HG03571 (cell line): ENCODE results near the gene HOTAIR.

ENCODE experiments used
- ATAC-seq: cut with Tn5 transposase; IDR thresholded peaks from one replicate; pipeline ENCODE4 v1.9.1; 2021; ENCODE audit not compliant: unreplicated experiment

Gene HOTAIR

GRCh38 chr12:53949631-53950436 lies 24.9 kb downstream of the HOTAIR start:
- ATAC-seq = no peak

DNA sequence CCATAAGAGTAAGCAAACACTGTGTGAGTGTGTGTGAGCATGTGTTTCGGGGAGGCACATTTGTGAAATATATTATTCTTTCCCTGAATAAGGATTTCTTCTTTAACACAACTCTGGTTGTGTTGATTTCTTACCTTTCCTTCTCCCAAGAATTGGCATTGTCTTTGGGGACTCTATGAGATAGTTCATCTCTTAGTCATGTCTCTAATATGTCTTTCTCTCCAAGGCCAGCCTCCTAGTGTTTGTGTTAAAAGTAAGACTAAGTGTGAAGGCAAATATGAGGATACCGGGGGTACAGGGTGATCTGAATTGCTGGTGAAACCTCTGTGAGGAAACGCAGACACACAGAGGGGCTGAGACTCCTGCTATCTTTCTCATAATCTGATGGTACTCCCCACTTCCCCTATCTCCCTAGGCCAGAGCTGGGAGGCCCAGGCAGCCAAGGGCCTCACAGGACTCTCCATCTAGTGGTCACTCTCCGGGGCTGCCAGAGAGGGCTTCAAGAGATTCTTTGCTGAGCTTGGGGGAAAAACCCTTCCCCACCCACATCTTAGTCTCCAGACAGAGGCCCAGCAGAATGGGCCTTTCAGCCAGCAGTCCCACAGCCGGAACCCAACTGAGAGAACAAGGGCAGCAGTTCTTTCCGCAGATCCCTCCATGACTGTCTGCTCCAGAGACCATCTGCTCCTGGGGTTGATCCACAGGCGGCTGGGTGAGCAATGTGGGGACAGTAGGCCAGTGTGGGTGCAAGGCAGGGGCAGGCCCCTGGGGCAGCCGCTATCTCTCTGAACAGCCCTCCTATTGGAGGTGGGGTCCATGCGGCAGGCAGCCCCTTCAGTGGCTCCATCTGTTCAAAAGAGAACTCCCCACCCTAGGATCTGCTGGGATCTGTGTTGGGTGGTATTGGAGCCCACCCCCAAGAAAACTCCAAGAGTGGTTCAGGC lies 25.8 kb downstream of the HOTAIR start:
- no peak for ATAC-seq

- no peak for ATAC-seq
Measured at GRCh38 chr12:53947743-53948142, 27.0 kb downstream of the HOTAIR start.

DNA sequence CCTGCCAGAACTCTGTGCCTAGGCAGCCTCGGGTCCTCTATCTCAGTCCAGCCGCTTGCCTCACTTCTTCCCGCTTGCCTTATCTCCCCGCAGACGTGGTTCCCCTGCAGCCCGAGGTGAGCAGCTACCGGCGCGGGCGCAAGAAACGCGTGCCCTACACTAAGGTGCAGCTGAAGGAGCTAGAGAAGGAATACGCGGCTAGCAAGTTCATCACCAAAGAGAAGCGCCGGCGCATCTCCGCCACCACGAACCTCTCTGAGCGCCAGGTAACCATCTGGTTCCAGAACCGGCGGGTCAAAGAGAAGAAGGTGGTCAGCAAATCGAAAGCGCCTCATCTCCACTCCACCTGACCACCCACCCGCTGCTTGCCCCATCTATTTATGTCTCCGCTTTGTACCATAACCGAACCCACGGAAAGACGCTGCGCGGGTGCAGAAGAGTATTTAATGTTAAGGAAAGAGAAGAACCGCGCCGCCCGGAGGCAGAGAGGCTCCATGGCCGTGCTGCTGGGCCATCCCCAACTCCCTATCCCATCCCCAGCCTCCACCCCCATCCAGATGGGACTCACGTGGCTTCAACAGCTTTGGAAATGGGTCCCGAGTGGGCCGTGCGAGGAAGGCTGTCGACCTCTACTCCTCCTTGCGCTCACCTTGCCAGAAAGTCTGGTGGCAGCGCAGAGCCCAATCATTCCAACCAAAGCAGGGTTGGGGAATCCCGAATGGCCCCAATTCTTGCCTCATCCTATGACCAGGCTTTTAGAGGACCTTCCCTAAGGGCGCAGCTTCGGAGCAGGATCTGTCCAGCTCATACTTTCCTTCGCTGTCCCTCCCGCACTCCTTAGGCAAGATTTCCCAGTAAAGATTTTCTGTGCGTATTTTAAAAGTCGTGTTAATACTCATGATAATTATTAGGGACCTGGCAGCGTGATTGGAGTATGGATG lies 29.6 kb downstream of the HOTAIR start:
- no peak for ATAC-seq

- ATAC-seq = no peak
Measured at GRCh38 chr12:53944209-53944608, 30.5 kb downstream of the HOTAIR start.

DNA sequence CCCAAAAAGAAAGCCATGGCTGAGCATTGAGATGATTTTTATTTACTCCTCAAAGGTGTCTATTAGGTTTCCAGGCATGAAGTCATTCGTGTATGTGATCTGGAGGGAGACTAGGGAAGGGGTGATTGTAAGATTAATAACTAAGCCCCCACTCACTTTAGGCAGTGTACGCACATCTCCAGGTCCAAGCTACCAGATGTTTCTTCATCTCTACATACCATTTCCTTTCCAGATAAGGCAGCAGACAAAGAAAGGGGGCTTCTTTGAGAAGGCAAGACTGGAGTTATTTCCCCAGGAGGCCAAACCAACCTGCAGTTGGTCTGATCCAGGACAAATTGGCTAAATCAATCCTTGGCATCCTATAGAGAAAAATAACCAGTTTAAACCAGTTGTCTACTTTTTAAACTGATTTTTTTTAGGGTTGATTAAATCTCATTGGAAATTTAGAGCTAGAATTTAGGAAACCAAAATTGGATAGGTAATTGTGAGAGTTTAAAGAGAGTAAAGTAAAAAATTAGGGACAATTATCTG lies 32.2 kb downstream of the HOTAIR start:
- no peak for ATAC-seq

DNA sequence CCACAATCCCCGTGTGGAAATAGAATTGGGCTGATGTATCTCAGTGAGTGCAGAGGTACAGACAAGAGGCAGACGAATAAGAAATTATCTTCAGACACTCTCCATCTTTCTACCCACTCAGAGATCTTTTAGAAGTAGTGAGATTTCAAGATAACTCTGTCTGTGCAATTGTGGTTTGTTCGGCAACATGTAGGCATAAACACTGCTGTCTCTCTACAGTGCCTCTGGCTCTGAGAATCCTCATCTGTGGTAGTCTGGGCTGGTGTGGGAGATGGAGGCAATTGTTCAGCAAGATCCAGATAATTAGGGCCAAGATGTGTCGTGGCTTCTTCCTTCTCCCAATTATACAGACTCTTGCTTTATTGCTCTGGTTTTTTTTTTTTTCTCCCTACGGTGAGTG lies 33.0 kb downstream of the HOTAIR start:
- no peak for ATAC-seq

DNA sequence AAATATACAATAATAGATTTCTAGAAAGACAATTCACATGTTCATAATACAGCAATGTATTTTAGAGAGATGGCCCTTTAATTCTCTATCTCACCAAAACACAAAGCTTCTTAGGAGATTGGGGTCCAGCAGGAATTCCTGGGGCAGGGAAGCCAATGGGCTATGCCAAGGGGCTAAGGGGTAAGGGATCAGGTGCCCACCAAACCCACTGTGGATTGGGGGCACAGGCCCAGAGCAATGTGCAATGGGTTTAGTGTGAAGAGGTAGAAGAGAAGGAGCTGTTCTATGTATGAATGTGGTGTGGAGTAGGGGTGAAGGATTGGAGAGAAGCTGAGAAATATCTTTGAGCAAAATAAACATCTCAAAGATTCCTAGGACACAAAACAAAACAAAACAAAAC lies 33.6 kb downstream of the HOTAIR start:
- no peak for ATAC-seq

- no peak for ATAC-seq
Measured at GRCh38 chr12:53940443-53941014, 34.2 kb downstream of the HOTAIR start.

DNA sequence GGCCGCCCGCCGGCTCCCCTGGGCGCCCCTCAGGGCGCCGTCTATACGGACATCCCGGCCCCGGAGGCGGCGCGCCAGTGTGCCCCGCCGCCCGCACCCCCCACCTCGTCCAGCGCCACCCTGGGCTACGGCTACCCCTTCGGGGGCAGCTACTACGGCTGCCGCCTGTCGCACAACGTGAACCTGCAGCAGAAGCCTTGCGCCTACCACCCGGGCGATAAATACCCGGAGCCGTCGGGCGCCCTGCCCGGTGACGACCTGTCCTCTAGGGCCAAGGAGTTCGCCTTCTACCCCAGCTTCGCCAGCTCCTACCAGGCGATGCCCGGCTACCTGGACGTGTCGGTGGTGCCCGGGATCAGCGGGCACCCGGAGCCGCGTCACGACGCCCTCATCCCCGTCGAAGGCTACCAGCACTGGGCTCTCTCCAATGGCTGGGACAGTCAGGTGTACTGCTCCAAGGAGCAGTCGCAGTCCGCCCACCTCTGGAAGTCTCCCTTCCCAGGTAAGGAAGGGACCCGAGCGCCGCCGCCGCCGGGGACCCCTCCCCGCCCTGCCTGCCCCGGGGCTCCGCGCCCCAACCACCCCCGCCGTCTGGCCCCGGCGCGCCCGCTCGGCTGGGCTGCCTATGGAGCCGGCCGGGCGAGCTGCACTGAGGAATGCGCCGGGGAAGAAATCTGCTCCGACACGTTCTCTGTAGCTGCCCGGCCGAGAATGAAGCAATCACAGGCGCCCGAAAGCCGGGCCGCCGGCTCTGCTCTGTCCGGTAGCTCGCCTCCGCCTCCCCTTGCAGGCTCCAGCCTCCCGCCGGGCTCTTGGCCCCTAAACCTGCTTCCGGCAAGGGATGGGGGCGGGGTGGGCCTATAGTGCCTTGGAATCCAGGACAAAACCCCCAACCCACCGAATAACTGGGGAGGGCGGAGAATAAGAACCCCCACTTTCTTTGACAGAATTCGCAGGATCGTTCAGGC lies 35.3 kb downstream of the HOTAIR start:
- ATAC-seq = no peak

DNA sequence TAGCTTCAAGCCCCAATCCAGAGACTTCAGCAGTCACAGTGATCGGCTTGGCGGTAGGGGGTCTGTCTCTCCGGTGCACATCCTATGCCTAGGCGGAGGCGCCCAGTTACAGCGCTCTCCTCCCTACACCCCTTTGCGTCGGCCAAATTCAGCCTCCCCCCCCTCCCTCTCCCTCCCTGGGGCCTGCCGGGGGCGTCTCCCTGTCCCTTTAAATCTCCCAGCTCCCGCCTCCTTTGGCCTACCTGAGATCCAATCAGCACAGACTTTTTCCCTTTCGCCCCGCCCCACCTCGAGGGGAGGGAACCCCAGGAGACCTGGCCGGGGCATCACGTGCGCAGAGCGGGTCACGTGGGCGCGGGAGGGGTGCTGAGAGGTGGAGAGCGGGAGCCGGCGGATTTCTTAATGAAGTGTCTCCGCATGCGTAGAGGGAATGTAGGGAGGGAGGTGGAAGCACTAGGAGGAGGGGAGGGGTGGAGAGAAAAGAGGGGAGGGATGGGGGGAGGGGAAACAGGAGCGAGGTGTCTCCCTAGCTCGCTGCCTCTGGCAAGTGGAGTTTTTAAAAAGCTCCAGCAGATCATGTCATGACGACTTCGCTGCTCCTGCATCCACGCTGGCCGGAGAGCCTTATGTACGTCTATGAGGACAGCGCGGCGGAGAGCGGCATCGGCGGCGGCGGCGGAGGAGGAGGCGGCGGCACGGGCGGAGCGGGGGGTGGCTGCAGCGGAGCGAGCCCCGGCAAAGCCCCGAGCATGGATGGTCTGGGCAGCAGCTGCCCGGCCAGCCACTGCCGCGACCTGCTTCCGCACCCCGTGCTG lies 36.2 kb downstream of the HOTAIR start, which contains the start of gene HOXC13:
TSS of gene HOXC13 (plus strand) at position 506 of the 815 bp plus-strand sequence. CDS start at position 582, 76 bp downstream.
- no peak for ATAC-seq

GRCh38 chr12:53937596-53938325 lies 37.0 kb downstream of the HOTAIR start:
- ATAC-seq = no peak

GRCh38 chr12:53937099-53937498 lies 37.7 kb downstream of the HOTAIR start:
- no peak for ATAC-seq

DNA sequence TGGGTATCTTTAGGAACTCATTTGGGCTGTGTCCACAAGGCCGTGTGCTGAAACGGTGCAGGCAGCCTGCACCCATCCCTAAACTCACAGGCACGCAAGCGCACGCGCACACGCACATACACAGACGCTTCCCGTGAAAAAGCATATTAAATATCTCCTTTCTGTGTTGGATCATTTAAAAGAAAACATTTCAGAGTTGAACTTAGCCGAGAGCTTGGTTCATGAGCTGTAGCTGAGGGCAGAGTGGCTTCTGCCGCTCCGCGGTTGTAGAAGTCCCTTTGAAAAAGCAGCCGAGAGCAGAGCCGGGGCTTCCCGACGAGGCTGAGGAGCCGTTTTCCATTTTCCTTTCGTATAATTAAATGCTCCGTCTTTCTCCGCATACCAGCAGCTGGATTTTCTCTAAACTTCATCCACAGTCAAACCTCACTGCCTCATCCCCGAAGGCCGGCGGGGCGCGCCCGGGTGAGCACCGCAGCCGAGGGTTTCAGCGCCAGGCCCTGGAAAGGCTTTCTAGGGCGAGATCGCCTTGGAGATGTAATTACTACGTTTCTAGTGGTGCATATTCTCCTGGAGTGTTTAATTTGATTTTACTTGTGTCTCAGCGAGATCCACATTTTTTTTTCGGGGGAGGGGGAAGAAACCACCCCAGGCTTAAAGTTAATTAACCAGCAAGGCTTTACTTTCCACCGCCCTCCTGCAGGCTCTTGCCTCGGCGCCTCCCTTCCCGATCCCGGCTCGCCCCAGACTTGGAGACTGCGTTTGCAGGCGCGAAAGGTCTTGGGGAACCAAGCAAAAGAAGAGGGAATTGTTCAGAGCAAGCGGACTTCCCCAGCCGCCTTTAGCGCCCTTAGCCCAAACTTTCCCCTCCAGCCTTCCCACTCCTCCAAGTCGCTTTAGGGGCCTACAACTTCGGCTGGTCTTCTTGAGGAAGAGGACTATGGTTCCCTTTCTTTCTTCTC lies 39.1 kb downstream of the HOTAIR start:
- no peak for ATAC-seq

DNA sequence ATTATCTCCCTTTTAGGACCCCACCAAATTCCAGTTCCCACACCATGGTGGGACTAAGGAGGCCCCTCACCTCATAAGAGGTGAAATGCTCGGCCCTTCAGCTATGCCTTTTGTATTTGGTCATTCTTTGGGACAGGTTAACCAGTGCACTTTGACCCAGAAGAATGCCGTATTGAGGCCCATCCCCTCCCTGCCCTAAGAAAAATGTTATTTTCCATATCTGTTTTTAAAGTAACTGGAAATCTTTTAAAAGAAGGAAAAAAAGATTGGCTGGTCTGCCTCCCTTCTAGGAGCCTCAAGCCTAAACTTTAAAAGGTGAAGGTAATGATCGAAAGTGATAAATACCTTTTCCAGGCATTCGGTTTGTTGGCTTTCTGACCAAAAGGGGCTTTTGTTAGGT lies 41.8 kb downstream of the HOTAIR start:
- no peak for ATAC-seq

GRCh38 chr12:53931844-53932581 lies 42.7 kb downstream of the HOTAIR start:
- ATAC-seq = no peak
